ENCODE measurements around the gene LACTB.

Gene LACTB

GRCh38 chr15:63181648-63182047 is 60.0 kb downstream of the LACTB start:
- FAIRE-seq: no peak

DNA sequence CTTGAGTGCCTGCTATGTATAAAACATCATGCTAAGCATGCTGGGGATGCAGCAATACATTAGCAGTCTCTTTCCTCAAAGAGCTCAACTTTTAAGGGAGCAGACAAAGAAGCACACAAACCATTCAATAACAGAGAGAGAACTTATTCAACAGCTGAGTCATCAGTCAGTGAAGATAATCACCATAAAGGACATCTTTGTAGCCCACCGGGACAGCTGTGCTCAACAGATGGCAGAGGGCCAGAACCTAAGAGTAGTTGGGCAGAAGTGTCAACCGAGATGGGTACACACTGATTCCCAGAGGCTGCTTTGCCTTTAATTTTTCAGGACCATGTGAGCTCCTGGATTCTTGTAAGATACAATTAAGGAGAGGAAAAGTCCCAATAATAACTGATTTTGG is 63.5 kb downstream of the LACTB start:
- no peak for FAIRE-seq

- no peak for FAIRE-seq
Observed at GRCh38 chr15:63186065-63186464, 64.4 kb downstream of the LACTB start.

GRCh38 chr15:63187589-63188226 is 66.0 kb downstream of the LACTB start:
- FAIRE-seq: no peak

DNA sequence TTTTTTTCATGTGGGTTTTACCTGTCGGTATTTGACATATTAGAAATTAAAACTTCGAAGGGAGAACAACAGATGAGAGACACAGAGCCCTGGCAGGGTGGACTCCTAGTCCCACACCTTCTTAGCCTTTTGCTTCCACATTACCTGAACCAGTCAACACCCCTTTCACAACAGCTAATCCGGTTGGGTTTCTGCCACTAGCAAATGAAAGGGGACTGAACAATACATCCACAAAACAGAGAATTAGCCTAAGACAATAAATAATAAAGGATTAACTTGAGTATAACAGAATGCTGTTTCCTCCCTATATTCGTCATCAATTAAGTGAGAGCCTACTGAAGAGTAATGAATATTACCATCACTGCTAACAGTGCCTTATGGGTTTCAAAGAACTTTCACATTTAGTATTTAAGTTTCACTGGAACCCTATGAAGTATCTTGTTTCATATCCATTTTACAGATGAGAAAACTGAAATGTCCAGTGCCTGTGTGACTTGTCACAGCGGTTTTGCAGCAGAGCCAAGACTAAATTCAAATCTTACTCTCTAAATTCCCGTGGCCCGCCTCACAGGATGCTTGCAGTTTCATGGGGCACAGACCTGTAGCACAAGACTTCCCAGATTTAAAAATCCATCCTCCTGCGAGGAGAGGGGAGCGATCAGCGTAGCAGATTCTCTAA is 66.7 kb downstream of the LACTB start:
- no peak for FAIRE-seq

DNA sequence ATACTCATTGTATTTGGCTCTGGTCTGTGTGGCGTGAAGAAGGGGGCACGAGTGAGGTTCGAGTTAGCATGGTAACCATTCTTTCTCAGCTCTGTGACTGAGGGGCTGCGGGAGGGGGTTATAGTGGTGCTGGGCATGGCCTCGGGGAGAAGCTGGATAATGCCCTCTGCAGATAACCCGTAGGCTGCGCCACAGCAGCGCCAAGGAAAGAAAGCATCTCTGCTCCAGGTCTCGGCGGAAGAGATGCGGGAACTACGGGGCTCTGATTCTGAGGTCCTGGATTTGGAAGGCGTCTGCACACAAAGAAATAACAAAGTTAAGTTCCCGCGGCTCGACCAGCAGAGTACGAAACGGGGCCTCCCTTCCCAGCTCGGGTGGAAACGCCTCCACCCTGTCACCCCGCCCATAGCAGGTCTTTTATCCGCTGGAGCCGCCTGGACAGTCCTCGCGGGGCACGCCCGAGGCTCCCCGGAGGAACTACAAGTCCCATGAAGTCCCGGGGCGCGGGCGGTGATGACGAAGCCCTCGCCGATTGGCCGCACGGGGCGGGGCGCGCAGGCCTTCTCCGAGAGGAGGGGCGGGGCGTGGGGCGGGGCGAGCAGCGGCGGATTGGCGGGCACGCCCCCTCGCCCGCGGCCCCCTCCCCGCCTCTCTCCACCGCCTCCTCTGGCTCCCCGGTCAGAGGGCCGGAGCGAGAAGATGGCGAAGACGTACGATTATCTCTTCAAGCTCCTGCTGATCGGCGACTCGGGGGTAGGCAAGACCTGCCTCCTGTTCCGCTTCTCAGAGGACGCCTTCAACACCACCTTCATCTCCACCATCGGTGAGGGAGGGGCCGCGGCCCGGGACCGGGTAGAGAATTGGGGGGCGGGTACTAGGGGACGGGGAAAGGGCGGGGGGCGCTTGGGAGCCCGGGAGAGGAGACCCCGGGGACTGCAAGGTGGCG is 67.5 kb downstream of the LACTB start, which contains the start of gene RAB8B:
TSS of gene RAB8B (plus strand) at position 681 of the 946 bp plus-strand sequence. CDS start at position 700, 19 bp downstream.
- no peak for FAIRE-seq

DNA sequence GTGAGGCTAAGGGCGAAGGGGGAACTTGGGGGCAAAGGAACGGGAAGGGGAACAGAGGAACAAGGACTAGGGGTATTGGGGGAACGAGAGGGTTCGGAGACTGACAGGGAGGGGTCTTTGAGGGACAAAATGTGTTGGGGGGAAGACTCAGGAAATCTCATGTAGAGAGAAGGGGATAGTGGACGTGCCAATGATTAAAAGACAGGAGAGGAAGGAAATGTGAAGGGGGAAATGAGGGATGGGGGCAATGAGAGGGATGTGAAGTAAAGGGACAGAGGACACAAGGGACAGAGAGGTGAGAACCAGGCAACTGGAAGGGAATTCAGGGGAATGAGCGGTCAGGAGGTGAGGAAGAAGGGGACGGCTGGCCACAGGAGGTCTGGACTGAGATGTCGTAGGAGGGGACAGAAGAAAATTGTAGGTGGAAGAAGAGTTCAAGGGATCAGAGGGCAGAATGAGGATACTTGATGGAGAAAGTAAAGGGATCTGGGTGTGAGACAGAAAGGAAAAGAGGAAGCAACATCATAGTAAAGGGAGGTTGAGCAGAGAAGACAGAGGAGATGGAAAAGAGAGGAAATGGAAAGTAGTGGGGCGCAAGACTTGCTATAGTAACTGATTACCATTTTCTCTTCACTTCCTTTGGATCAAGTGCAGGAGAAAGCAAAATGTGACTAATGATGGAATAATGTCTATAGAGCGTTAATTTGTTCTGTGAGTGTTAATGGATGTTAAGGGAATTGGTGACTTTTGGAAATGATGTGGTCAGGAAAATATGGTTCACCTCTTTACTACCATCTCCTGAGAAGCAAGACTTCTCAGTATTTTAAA is 68.5 kb downstream of the LACTB start:
- FAIRE-seq: no peak

- FAIRE-seq: no peak
Observed at GRCh38 chr15:63190769-63191649, 69.3 kb downstream of the LACTB start.
